ENCODE measurements around the gene TSPYL6.

GRCh38 chr2:54209379-54209778, 46.6 kb downstream of the TSPYL6 start:
- no peak for TF ChIP-seq PBX3 (IDR thresholded peaks at IDR 0.05)
- no peak for TF ChIP-seq EZH2phosphoT487 (IDR thresholded peaks at IDR 0.05; ENCODE audit: borderline replicate concordance, low read depth)
- TF ChIP-seq EP300 (IDR thresholded peaks at IDR 0.05; ENCODE audit: borderline replicate concordance in 1 of 2, low read depth in 1 of 2, low read length in 1 of 2): no peak
- no peak for TF ChIP-seq CTCF (IDR thresholded peaks at IDR 0.05)
- no peak for TF ChIP-seq RCOR1 (IDR thresholded peaks at IDR 0.05; ENCODE audit: low read length)
- TF ChIP-seq TAF1 (IDR thresholded peaks at IDR 0.05; ENCODE audit: borderline replicate concordance, low read depth, low read length): no peak
- TF ChIP-seq GATA2 (CRISPR knock-in tag; IDR thresholded peaks at IDR 0.05): no peak
- no peak for TF ChIP-seq USF2 (IDR thresholded peaks at IDR 0.05; ENCODE audit: borderline replicate concordance, low read depth, low read length)

All from SK-N-SH (cell line).